Psoas muscle (tissue), 8 donors: ENCODE measurements around the gene CENPX. TPM values are rescaled to one million over a fixed set of nuclear protein-coding genes. Genes with fewer than 3 reads are reported as not detected.

ENCODE experiments used
- ATAC-seq, 4 donors: fragments of 200-7000 bp; cut with Tn5 transposase; one replicate each; pipeline ENCODE4 v1.9.1; 2020; ENCODE audit warnings: moderate library complexity in 3 of 4, mild to moderate bottlenecking in 2 of 4
- DNase-seq, 2 donors: peaks; one replicate each; pipeline ENCODE4 v3.0.0-alpha.2; 2020
- H3K27ac ChIP-seq: fragments of 200-600 bp; one replicate; pipeline ENCODE4 v1.8.0; 2022
- H3K27me3 ChIP-seq, 3 donors: fragments of 200-600 bp in 1 of 3; one replicate each; pipeline versions ENCODE4 v1.6.1 to v1.8.0; 2013 to 2022; ENCODE audit warnings: low read length in 2 of 3, mild to moderate bottlenecking in 2 of 3, moderate library complexity in 1 of 3; ENCODE audit not compliant: insufficient read depth in 3 of 3
- H3K36me3 ChIP-seq, 2 donors: fragments of 200-600 bp in 1 of 2; one replicate each; pipeline versions ENCODE4 v1.6.1 to v1.8.0; 2013 to 2022; ENCODE audit warnings: low read depth in 1 of 2, mild to moderate bottlenecking in 1 of 2, moderate library complexity in 1 of 2; ENCODE audit not compliant: insufficient read depth in 1 of 2
- H3K4me1 ChIP-seq: fragments of 200-600 bp; one replicate; pipeline ENCODE4 v1.8.0; 2022
- H3K4me3 ChIP-seq: fragments of 200-600 bp; one replicate; pipeline ENCODE4 v1.8.0; 2022; ENCODE audit warnings: mild to moderate bottlenecking
- H3K9me3 ChIP-seq: fragments of 200-600 bp; one replicate; pipeline ENCODE4 v1.8.0; 2022
- CTCF ChIP-seq: fragments of 200-600 bp; IDR thresholded peaks from one replicate; pipeline ENCODE4 v1.8.0; 2022; ENCODE audit warnings: antibody characterized with exemption
- WGBS, 3 donors: extraction: QIAGEN DNeasy Blood & Tissue Kit; methylation state at CpG; one replicate each; pipeline versions ENCODE4 v1.1.6 to v1.1.7; 2013; 5-methylcytosine and 5-hydroxymethylcytosine counted together
- intact Hi-C, 2 donors: fragments of 100-400 bp; cut with DNase I; formaldehyde crosslinking; loops; one replicate each; pipeline versions ENCODE4 v1.11.0 to v1.14.2; 2022
- polyA plus RNA-seq, 3 donors: library from polyadenylated mRNA; stranded (reverse); fragments of 200-250 nt; gene quantifications; one replicate each; pipeline ENCODE4 v1.2.3, GENCODE V29; 2013
- total RNA-seq, 4 donors: library from RNA; stranded (reverse); fragmentation: NEBNext Ultra II Directional in 2 of 4; extraction: Animal tissue kit (Norgen Biotek cat#: 25700) in 2 of 4; gene quantifications; one replicate each; pipeline versions ENCODE4 v1.2.1 to v1.2.4, GENCODE V29; 2021 to 2023
- donor health status: healthy with polysubstance abuse.
- donor health status: DM: no; HTN: no; CAD: no; lungs with moderate emphysema.
- donor health status: Bipolar disorder and iron deficiency.
- donor health status: healthy.
- donor health status: DM: yes; HTN: yes; CAD: no.
- donor health status: DM: no; HTN: no; CAD: no.
- donor health status: DM: no; HTN: no; CAD: no.
- donor health status: DM: yes; HTN: yes; CAD: no.

The CENPX gene
- total and polyA plus RNA-seq, 7 donors, result 15.9 to 79.4 (median 24.6) TPM

DNA sequence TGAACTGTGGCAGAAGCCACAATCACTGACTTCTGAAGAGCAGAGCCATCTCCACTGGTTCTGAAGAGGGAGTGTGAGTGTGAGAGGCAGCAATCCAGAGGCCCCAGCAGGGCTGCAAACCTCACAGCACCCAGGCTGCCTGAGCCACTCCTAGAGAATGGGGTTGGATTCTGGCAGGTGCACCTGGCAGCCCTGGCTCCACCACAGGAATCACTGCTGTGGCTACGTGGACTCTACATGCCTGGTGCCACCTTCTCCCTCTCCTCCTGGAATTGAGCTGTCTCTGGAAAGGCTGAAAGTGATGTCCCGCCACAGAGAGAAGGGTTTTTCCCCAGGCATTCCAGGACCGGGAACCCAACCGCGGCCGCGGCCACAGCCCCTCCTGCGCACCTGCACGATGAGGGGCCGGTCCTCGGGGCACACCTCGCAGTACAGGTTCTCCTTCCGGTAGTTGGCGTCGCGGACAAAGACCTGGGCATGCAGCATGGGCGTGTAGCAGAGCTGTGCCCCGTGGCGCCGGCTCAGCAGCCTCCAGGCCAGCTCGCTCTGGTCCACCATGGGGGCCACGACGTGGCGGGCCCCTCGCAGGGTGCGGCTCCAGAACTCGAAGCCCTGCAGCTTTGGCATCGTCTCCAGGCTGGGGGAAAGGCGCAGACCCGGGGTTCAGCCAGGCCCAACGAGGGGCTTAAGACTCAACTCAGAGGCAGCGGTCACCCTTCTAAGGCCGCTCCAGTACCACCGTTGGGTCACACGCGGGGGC is 41.9 kb upstream of the CENPX start:
- no peaks in the 10 kb centered on the region for H3K27me3 ChIP-seq
- whole genome bisulfite sequencing, 3 donors, result 25 to 33% (median 29%) methylated on average over 35 to 36 of the region's 36 CpGs
- no peaks in the 10 kb centered on the region for H3K9me3 ChIP-seq
- no peak for ATAC-seq
- intact Hi-C loops, result loop anchor here in 1 of 2 donors (1.0 kb wide), 1 partner anchor 11 kb away; no protein-coding TSS in a partner anchor
- peaks cover 10 to 46% of the 10 kb centered on the region in 2 donors for H3K36me3 ChIP-seq
- H3K27ac ChIP-seq, result peak overlapping the region; percentile 82
- peaks cover 9% of the 10 kb centered on the region for H3K4me1 ChIP-seq
- peak overlapping the region; percentile 98 for H3K4me3 ChIP-seq
- no peak for TF ChIP-seq CTCF
- peak; percentile 10 to 58 for DNase-seq

GRCh38 chr17:82063424-82064415 is 41.0 kb upstream of the CENPX start:
- intact Hi-C loops, result no loop called here
- H3K4me3 ChIP-seq, result peak overlapping the region; percentile 98
- 70 to 75% (median 74%) methylated on average over 20 of the region's 20 CpGs for WGBS, 3 donors
- H3K9me3 ChIP-seq, result no peaks in the 10 kb centered on the region
- H3K36me3 ChIP-seq, result peaks cover 10 to 55% of the 10 kb centered on the region in 2 donors
- H3K27me3 ChIP-seq, result no peaks in the 10 kb centered on the region
- DNase-seq (peak in 1 of 2 donors; percentile 46), ATAC-seq (no peak)
- H3K27ac ChIP-seq, result no peak overlapping the region
- peaks cover 9% of the 10 kb centered on the region for H3K4me1 ChIP-seq
- no peak for TF ChIP-seq CTCF

- Histone ChIP-seq H3K9me3 (no peaks in the 10 kb centered on the region), H3K27ac (no peak overlapping the region), H3K27me3 (no peaks in the 10 kb centered on the region), H3K36me3 (peaks cover 10 to 62% of the 10 kb centered on the region in 2 donors), H3K4me1 (peaks cover 9% of the 10 kb centered on the region), H3K4me3 (no peak overlapping the region)
- peak; percentile 12 to 42 for DNase-seq
- TF ChIP-seq CTCF, result no peak
- ATAC-seq, result no peak
- intact Hi-C loops, result no loop called here
- 86 to 100% (median 90%) methylated on average over 4 to 9 of the region's 9 CpGs for WGBS, 3 donors
These were observed 40.3 kb upstream of the CENPX start for GRCh38 chr17:82062984-82063368.

DNA sequence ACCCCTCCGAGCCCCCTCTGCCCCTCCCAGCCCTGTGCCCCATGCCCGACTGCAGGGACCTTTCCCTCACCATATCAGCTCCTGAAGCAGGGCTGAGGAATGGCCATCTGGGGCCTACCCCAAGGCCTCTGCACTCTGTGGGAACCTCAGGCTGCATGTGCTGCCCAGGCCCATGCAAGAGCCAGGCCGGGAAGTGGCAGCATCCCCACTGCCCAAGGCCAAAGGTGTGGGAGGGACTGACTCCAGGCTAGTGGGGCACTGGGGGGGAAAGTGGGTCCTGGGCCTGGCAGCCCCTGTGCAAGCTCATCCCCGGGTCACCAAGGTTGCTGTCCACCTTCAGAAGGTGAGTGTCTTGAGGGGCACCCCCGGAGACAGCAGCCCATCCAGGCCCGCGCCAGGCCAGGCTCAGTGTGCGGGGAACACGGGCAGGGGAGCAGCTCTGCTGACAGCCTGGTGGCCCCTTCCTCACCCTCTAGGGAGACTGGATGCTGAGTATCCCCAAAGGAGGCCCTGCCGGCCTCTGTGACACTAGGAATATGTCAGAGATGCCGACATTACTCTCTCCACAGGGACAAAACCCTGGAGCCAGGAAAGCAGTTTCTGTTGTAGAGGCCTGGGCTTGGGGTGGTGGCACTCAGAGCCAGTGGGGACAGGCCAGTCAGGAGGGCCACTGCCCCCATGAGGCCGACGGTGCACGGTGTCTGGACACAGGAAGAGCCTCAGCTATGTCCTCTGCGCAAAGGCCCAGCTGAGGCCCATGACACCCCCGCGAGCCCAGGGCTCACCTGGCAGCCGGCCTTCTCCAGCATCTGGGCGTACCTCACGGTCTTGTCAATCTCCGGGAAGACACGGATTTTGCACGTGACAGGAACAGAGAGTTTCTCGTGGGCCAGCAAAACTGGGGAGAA is 39.7 kb upstream of the CENPX start:
- ATAC-seq (no peak), DNase-seq (peak; percentile 10 to 55)
- Histone ChIP-seq H3K27me3 (no peaks in the 10 kb centered on the region), H3K4me3 (no peak overlapping the region), H3K36me3 (peaks cover 10 to 69% of the 10 kb centered on the region in 2 donors), H3K4me1 (peaks cover 9% of the 10 kb centered on the region), H3K9me3 (no peaks in the 10 kb centered on the region), H3K27ac (no peak overlapping the region)
- TF ChIP-seq CTCF, result no peak
- 73 to 74% (median 73%) methylated on average over 23 to 24 of the region's 24 CpGs for WGBS, 3 donors
- intact Hi-C loops, result no loop called here
